OCI-LY3 (cell line): ENCODE data around the gene UNKL.

Source experiments
- H2AFZ ChIP-seq: fragments of 200-600, 300-600 bp; shearing (Covaris generic); 2 replicates; pipeline ENCODE4 v1.6.0; 2014; ENCODE audit warnings: antibody characterized with exemption, low read depth, low read length
- H3K27ac ChIP-seq: fragments of 200-600, 300-600 bp; sonication (generic); 2 replicates; pipeline ENCODE4 v1.5.1; 2014; ENCODE audit warnings: mild to moderate bottlenecking, low read length, moderate library complexity, mixed read lengths
- H3K27me3 ChIP-seq: fragments of 200-600, 300-600 bp; sonication (generic); 2 replicates; pipeline ENCODE4 v1.6.1; 2014; ENCODE audit warnings: low read depth, low read length, mixed read lengths
- H3K36me3 ChIP-seq: fragments of 200-600, 300-600 bp; sonication (generic); replicated peaks from 2 replicates; pipeline ENCODE3; 2014; ENCODE audit warnings: low read depth, low read length, mixed read lengths
- H3K4me1 ChIP-seq: fragments of 300-600, 200-600 bp; sonication (generic); 2 replicates; pipeline ENCODE4 v1.6.1; 2014; ENCODE audit warnings: low read length, mixed read lengths
- H3K4me2 ChIP-seq: fragments of 200-600, 300-600 bp; sonication (generic); 2 replicates; pipeline ENCODE4 v1.6.1; 2014; ENCODE audit warnings: low read length, mixed read lengths
- H3K4me3 ChIP-seq: fragments of 300-600, 200-600 bp; sonication (generic); 2 replicates; pipeline ENCODE4 v1.5.1; 2014; ENCODE audit warnings: antibody characterized with exemption, mild to moderate bottlenecking, low read length, moderate library complexity
- H3K79me2 ChIP-seq: fragments of 300-600, 200-600 bp; shearing (Covaris generic); 2 replicates; pipeline ENCODE4 v1.6.1; 2014; ENCODE audit warnings: mild to moderate bottlenecking, low read length, mixed read lengths
- H3K9ac ChIP-seq: fragments of 300-600, 200-600 bp; shearing (Covaris generic); 2 replicates; pipeline ENCODE4 v1.6.0; 2014; ENCODE audit warnings: mild to moderate bottlenecking, low read length, moderate library complexity
- H3K9me3 ChIP-seq: fragments of 200-600, 300-600 bp; shearing (Covaris generic); 2 replicates; pipeline ENCODE4 v1.6.1; 2014; ENCODE audit warnings: low read length, mixed read lengths; ENCODE audit not compliant: insufficient read depth
- H4K20me1 ChIP-seq: fragments of 200-600, 300-600 bp; sonication (generic); 2 replicates; pipeline ENCODE4 v1.6.1; 2016; ENCODE audit warnings: low read length, mixed read lengths; ENCODE audit not compliant: insufficient read depth
- CTCF ChIP-seq: fragments of 200-600, 300-600 bp; sonication (generic); IDR thresholded peaks from 2 replicates; pipeline ENCODE4 v1.5.1; 2014; ENCODE audit warnings: antibody characterized with exemption, low read length, low read depth
- EZH2phosphoT487 ChIP-seq: fragments of 200-600 bp; shearing (Covaris generic); IDR thresholded peaks from 2 replicates; pipeline ENCODE4 v1.6.1; 2018; ENCODE audit warnings: antibody characterized with exemption, mixed run types, low read depth

Gene UNKL

GRCh38 chr16:1316033-1316405 lies 98.5 kb downstream of the UNKL start:
- peaks cover 76% of the 10 kb centered on the region for H3K79me2 ChIP-seq
- TF ChIP-seq EZH2phosphoT487 (no peak), CTCF (no peak)

GRCh38 chr16:1315081-1316032 lies 99.1 kb downstream of the UNKL start:
- Histone ChIP-seq H4K20me1 (peaks cover 74% of the 10 kb centered on the region), H3K4me3 (no peak overlapping the region), H3K4me2 (no peak overlapping the region), H3K36me3 (peaks cover 81% of the 10 kb centered on the region), H3K9me3 (no peaks in the 10 kb centered on the region), H3K27ac (no peak overlapping the region), H2AFZ (no peak overlapping the region), H3K27me3 (no peaks in the 10 kb centered on the region), H3K79me2 (peaks cover 82% of the 10 kb centered on the region), H3K9ac (no peak overlapping the region), H3K4me1 (peaks cover 10% of the 10 kb centered on the region)
- TF ChIP-seq CTCF (no peak), EZH2phosphoT487 (no peak)

More at GRCh38 chr16:1316033-1316405, 98.5 kb downstream of the UNKL start:
- Histone ChIP-seq H3K27ac (no peak overlapping the region), H3K27me3 (no peaks in the 10 kb centered on the region), H3K4me3 (no peak overlapping the region), H3K9me3 (no peaks in the 10 kb centered on the region), H3K36me3 (peaks cover 86% of the 10 kb centered on the region), H3K4me1 (peaks cover 8% of the 10 kb centered on the region), H4K20me1 (peaks cover 67% of the 10 kb centered on the region), H3K9ac (no peak overlapping the region), H3K4me2 (no peak overlapping the region), H2AFZ (no peak overlapping the region)

- H3K79me2 ChIP-seq, result peaks cover 90% of the 10 kb centered on the region
- H3K9me3 ChIP-seq, result no peaks in the 10 kb centered on the region
- no peak overlapping the region for H3K4me3 ChIP-seq
- no peak overlapping the region for H3K9ac ChIP-seq
- TF ChIP-seq EZH2phosphoT487 (no peak), CTCF (no peak)
- H3K27ac ChIP-seq, result no peak overlapping the region
- peaks cover 75% of the 10 kb centered on the region for H3K36me3 ChIP-seq
- no peak overlapping the region for H2AFZ ChIP-seq
- H4K20me1 ChIP-seq, result peaks cover 75% of the 10 kb centered on the region
- no peak overlapping the region for H3K4me2 ChIP-seq
- no peaks in the 10 kb centered on the region for H3K27me3 ChIP-seq
- H3K4me1 ChIP-seq, result peaks cover 10% of the 10 kb centered on the region
These were observed 100.0 kb downstream of the UNKL start for GRCh38 chr16:1314399-1315068.

GRCh38 chr16:1313721-1314369 lies 100.7 kb downstream of the UNKL start:
- H3K9me3 ChIP-seq, result no peaks in the 10 kb centered on the region
- no peak overlapping the region for H3K4me2 ChIP-seq
- peaks cover 87% of the 10 kb centered on the region for H3K79me2 ChIP-seq
- H3K4me3 ChIP-seq, result no peak overlapping the region
- H4K20me1 ChIP-seq, result peaks cover 75% of the 10 kb centered on the region
- H3K27ac ChIP-seq, result no peak overlapping the region
- H2AFZ ChIP-seq, result no peak overlapping the region
- peaks cover 10% of the 10 kb centered on the region for H3K4me1 ChIP-seq
- H3K36me3 ChIP-seq, result peaks cover 68% of the 10 kb centered on the region
- TF ChIP-seq CTCF, result no peak
- TF ChIP-seq EZH2phosphoT487, result no peak
- no peak overlapping the region for H3K9ac ChIP-seq
- H3K27me3 ChIP-seq, result no peaks in the 10 kb centered on the region
